CD4-positive, alpha-beta T cell treated with Interleukin-17A for 1 hour (primary cell): ENCODE results near the gene SNHG17.
"Not testable (repeated sequence)": the region's sequence is repeated elsewhere in the genome, so short reads cannot be mapped to it uniquely, and the experiment has no call there.

Experiments used
- DNase-seq: peaks from one replicate; pipeline ENCODE4 v3.0.0-alpha.2; 2020

SNHG17 gene

DNA sequence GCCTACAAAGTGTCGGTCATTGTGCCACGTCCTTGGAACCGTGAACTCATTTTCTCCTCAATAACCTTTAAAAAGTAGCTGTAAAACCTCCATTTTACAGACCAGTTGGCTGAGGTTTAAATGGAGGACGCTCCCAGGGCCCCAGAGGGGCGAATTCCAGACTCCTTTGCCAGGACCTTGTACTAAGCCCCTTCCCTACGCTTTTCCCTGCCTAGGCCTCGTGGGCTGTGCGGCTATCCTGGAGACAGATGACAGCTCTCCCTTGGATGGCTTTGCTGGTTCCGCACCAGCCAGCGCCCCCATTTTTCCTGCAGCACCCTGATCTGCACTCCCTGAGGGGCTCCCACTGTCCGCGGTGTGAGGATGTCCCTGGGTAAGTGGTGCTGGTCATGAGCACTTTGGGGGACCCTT, 12.1 kb upstream of the SNHG17 start:
- DNase-seq = no peak

DNA sequence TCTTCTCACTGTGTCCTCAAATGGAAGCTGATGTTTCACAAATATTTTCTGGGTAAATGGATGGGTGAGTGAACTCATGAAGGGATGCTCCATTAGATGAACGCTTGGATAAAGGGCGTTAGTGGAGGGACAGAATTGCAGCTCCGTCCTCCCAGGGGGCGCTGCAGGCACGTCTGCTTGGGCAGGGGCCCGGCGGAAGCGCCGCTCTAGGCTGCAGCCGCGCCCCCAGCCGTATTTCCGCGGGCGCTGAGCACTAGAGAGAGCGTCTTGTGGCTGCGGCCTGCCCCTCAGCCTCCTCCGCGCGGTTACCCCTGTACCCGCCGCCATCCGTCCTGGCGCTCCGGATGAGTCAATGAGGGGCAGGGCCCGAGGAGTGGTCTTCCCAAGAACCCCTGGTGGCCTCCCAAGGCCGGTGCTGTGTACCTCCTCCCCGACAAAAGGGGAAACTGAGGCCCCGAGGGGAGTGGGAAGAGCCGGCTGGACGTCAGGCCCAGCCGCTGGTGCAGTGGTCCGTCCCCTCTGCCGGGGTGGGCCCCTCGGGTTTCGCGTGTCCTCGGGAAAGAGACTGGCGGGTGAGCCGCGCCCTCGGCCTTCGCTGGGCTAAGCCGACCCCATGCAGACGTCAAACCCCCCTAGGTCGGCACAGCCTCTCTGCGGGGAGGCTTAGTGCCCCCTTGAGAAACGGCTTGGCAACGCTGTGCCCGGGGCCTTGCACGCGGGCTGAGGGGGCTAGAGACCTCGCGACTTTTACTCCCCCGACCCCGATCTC, 11.5 kb upstream of the SNHG17 start:
- DNase-seq = peak; percentile 92

DNA sequence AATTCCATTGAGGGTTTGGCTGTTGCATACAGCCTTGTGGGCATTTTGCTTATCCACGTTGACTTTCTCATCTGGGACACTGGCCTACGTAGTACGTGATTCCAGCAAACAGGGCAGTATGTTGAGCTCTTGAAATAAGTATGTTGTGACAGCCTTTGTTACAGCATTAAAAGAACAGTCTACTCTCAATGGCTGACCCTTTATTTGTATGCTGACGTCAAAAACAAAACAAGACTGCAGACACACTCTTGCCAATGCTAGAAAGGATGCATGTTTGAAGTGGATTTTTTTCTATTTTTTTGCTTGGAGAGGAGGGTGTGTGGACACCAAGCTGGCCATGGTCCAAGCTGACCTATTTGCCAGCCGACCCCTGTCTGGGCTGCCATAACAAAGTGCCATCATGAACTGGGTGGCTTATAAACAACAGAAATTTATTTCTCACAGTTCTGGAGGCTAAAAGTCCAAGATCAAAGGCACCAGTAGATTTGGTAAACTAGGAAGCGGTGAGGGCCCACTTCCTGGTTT, 10.8 kb upstream of the SNHG17 start:
- no peak for DNase-seq

DNA sequence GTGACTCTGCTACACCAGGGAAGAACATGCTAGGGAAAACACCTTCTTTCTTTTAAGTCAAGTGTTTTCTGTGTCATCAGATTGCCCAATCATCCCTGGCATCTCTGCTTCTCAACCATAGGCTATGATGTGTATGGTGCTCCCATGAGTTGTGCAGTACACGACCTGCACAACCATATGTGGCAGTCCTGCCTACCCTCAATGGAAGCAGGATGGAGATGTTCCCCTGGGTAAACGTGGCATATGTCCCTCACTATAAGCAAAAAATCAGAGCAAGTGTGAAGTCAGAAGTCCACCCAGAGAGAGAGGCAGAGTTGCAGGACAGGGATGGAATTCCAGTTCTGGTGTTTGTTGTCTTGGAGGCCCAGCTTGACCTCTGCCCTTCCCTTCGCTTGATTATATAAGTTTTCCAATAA, 10.3 kb upstream of the SNHG17 start:
- DNase-seq = no peak

DNA sequence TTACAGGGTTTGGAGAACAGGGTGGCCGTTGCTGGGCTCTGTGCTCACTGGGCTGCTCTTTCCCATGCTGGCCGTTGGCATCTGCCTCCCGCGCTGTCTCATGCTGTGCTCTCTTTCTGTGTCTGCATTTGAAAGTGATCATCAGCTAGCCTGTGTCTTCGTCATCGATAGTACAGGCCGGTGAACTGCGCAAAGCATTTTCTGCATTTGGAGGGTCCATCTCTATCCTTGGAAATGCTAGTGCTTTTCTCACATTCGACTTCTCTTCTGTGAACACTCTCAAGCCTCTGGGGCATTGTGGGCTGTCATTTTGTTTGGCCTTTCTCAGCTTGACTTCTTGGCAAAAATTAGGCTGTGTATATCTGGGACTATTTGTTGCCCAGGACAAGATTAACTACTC, 6.8 kb upstream of the SNHG17 start:
- DNase-seq = no peak

DNA sequence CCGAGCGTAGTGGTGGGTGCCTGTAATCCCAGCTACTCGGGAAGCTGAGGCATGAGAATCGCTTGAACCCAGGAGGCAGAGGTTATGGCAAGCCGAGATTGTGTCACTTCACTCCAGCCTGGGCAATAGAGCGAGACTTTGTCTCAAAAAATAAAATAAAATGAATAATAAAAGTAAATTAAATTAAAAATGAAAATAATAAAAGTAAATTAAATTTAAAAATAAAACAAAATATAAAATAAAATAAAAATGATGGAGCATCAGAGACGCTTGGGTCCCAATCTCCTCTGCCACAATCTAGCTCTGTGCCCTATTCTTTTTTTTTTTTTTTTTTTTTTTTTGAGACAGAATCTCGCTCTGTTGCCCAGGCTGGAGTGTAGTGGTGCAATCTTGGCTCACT, 6.0 kb upstream of the SNHG17 start:
- not testable (repeated sequence) for DNase-seq

DNA sequence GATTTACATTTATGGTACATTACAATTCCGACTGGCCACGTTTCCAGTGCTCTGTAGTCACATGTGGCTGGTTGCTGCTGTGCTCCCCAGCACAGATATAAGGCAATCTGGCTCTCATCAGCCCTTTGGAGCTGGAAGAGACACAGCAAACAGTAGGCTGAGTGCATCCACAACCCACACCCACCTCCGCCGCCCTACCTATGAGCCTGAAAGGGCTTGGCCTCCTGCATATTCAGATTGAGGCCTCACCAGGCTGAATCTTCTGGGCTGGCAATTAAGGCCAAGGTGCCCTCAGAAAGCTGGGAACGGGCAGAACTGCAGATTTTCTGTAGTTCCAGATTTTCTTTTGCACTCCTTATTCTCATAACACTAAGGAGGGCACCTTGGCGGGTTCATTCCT, 2.7 kb upstream of the SNHG17 start:
- no peak for DNase-seq

DNA sequence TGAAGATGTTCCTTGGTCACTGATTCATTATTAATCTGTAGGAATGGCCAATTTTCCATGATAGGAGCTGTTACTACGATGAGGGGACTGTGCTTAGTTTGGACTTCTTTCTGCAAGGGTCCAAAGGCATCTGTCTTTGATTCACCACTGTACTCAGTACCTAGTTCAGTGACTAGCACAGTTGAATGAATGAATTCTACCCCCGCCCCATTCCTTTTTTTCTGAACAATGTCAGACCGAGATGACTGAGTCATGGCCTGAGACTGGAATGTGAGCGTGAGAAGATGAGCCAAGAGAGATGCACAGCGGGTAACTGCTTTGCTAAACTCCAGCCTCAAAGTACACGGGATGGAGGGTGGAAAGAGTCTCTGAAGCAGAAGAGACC, 419 bp upstream of the SNHG17 start:
- no peak for DNase-seq

DNA sequence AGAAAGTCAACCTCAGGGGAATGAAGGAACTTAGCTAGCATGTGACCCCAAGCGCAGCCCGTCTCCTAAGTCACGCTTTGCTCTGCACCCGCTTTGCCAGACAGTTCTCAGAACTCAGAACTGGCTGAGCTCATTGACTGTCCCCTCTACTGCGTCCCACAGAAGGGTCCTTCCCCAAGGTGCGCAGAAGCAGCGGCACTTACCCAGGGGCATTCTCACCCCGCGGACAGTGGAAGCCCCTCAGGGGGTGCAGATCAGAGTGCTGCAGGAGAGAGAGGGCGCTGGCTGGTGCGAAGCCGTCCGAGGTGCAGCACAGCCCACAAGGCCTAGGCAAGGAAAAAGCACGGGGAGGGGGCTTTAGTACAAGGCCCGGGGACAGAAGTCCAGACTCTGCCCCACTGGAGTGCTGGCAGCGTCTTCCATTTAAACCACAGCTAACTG, 807 bp downstream of the SNHG17 start:
- DNase-seq = peak; percentile 31

DNA sequence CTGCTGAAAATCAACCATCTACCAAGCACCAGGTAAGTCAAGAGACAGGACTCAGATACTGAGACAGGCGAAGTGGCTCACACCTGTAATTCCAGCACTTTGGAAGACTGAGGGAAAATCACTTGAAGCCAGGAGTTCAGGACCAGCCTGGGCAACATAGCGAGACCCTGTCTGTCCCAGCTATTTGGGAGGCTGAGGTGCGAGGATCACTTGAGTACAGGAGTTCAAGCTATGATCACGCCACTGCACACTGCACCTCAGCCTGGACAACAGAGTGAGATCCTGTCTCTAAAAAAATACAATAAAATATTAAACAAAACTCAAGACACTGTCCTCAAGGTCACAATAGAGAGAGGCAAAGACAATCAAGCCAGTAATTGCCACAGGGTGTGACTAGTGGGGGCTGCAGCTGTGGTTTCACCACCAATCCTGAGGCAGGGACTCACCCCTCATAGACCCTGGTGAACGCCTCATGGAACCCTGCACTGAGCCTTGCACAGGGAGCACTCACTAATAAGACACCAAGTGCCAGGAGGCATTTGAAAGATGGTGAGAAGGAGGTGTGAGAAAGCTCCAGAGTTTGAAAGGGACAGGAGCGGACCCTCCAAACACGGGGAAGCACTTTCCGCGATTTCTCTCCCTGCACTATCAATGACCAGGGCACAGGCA, 1.7 kb downstream of the SNHG17 start:
- DNase-seq = no peak

DNA sequence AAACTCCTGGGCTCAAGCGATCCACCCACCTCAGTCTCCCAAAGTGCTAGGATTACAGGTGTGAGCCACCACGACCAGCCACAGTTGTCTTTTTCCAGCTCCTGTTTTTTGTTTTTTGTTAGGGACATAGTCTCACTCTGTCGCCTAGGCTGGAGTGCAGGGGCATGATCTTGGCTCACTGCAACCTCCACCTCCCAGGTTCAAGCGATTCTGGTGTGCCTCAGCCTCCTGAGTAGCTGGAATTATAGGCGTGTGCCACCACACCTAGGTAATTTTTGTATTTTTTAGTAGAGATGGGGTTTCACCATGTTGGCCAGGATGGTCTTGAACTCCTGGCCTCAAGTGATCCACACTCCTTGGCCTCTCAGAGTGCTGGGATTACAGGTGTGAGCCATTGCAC, 2.3 kb downstream of the SNHG17 start:
- not testable (repeated sequence) for DNase-seq

DNA sequence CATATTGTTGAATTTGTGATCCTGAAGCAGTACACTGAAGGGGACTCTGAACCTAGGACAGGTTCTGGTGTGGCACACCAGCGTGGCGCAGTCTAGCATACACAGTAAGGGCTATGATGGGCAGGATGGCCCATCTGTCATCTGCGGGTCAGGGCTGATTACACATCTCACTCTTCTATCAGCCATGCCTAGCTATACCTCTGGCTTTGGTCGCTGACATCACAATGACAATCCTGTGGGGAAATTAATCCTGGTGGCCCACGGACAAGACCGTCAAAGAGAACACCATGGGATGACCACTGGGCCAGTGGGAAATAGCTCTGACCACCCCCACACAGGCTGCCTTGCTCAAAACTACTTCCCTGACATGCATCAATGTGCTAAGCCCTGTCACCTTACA, 2.8 kb downstream of the SNHG17 start:
- DNase-seq = no peak

DNA sequence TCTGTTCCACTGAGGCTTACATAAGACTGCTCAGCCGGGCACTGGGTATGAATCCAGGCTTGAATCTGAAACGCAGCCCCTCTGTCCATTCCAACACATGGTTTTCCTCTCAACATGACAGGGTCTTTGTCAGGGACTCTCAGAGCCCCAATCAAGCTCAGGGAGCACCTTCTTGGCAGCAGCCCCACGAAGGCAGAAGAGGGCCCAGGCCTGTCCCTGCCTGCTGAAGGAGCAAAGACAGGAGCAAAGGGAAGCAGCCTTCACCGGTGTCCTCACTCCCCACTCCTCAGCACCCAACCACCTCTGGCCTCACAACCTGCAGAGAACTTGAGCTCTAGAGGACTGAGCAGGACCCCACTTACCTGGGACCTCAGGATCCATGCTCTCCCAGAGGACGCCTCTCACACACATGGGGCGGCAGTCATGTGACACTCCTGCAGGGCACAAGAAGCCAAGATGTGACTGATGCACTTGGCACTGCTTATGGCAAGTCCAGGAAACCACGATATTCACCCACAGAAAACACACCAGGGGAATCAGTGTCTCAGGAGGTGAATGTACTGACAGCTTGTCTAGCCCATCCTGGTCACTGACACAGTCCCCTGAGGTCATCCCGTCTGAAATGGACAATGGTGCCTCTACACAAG, 4.3 kb downstream of the SNHG17 start:
- no peak for DNase-seq

DNA sequence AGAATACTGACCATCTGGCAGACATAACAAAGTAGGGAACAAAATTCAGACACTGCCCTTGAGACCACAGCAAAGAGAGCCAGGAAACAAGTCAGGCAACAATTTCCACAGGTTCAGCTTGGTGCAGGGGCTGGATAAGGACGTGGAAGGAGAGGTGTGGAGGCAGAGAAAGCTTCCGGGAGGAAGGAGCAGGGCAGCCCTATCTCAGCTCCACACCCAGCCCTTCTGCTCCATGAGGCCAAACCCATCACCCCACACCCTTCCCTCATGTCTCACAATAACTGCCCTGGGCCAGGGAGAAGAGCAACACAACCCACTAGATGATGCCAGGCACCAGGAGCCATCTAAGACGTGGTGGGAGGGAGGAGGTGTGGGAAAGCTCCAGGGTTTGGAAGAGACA, 5.8 kb downstream of the SNHG17 start:
- DNase-seq = no peak

DNA sequence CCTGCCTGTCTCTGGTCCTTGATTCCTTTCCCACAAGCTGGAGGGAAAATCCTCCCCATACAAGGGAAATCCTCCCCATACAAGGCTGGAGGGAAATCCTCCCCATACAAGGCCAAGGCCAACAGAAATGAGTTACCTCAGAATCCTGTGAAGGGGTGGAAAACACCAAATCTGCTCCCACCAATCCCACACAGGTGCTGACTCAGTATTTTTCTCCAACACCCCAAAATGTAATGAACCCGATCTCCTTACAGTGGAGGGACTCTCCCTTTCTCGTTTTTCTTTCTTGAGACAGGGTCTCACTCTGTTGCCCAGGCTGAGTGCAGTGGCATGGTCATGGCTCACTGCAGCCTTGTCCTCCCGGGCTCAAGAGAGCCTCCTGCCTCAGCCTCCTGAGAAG, 6.3 kb downstream of the SNHG17 start:
- DNase-seq = no peak

DNA sequence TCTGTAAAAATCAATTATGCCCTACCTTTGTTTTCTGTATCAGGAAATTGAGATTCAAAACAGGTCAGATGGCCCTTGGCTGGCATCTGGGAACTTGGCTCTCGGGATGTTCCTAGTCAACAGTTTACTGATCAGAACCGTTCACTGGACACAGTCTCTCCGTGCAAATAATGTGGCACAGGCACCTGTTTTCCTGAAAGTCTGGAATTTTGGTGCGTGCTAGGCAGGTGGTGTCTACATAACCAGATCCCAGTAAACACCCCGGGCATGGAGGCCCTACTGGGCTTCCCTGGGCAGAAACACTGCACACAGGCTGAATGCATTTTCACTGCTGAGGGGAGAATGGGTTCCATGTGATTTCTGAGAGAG, 7.5 kb downstream of the SNHG17 start:
- DNase-seq = no peak

DNA sequence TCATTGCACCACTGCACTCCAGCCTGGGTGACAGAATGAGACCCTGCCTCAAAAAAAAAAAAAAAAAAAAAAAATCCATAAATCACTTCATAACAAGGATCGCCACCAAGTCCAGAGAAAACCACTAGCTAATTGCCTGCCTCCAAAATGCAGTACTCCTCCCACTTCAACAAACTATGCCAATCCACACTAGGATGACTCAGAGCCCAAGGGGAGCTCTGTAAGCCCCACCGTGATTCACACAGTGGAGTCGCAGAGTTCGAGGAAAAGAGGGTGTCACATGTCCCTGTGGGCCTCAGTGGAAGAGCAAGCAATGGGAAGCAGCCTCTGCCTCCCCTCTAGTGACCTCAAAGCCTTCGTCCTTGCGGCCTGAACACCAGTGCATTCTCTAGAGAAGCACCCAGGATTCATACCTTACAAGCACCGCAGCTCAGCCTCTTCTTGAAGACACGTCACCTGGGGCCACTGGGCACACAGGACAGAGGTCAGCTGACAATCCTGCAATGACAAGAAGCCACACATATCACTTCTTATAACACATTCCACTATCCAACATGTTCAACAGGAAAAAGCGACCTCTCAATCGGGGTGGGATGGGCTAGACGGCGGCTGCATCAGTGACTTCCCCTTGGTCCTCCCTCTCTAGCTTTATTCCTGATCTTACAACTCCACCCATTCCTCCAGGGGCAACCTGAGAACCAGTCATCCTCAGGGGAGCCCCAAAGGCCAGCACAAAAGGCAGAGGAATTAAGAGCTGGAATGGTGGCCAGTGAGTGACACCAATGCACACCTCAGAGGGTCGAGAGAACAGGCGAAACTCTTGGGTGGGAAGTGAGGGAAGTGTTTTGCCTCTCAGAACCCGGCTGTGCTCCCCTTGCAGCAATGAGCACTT, 8.9 kb downstream of the SNHG17 start:
- no peak for DNase-seq

DNA sequence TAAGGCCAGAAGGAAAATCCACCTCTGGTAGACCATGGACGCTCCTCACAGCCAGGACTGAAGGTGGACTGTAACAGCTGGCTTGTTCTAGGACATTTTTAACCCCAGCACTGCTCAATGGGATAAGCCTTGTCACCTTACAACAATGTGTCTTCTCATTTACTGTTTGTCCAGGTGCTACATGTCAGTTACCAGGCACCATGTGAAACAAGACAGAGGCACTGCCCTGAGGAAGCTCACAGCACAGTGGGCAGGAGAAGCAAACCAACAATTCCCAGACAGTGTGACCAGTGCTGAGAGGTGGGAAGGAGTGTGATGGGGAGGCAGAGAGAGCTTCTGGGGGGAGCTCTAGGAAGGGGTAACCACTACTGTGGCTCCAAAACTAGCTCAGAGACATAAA, 10.7 kb downstream of the SNHG17 start:
- DNase-seq = no peak

DNA sequence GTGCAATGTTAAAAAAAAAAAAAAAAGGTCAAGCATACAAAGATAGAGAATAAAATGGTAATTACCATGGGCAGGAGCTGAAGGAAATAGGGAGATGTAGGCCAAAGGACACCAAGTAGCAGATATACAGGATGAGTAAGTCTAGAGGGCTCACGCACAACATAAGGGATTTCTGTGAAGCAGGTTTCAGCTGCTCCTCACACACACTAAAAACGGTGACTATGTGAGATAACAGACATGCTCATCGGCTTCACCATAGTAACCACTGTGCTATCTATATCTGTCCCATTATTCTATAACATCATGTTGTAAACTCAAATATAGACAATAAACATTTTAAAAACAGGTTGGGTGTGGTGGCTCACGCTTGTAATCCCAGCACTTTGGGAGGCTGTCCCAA, 11.6 kb downstream of the SNHG17 start:
- no peak for DNase-seq

DNA sequence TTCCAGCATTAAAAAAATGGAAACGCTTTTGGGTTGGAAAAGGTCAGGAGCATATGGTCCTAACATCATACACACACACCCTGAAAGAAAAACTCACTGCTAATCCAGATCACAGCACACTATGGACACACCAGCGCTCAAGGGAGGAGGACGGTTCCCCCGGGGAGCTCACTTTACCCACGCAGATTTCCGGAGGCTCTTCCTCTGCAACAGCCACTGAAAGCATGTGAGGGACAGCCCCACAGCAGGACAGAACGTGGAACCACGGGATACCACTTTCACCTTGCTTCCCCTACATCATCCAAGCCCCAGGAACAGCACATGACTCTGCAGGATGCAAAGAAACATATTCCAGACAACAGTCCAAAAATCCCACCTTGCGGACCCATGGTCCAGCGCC, 13.2 kb downstream of the SNHG17 start:
- DNase-seq = no peak

DNA sequence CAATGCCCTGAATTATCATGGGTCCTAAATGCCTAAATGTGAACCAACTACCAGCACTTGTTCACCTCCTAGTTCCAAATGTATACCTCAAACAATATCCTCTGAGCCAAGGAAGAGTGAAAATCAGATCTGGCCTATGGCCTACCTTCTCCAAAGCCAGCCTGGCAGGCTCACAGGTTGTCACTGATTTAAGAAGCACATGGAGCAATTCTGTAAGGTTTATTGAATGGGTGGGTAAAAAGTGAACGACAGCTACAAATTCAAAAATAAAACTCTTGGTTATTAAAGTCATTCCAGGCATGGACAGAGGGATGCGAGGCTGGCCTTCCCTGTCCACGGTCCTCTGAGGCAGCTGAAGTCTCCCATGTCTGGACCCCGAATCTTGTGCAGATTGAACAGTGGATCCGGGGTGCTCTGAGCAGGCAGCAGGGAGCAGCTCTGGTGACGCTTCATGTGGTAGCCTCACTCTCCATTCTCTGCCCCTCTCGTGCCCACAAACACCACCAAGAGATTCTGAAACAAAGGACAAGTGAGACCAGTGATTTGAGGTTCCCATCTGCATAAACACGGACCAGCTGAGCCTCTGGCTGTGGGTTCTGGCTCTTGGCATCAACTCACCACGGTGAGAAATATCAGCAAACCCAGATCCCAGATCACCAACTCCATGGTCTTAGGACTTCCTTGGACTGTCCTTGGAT, 14.6 kb downstream of the SNHG17 start:
- no peak for DNase-seq

DNA sequence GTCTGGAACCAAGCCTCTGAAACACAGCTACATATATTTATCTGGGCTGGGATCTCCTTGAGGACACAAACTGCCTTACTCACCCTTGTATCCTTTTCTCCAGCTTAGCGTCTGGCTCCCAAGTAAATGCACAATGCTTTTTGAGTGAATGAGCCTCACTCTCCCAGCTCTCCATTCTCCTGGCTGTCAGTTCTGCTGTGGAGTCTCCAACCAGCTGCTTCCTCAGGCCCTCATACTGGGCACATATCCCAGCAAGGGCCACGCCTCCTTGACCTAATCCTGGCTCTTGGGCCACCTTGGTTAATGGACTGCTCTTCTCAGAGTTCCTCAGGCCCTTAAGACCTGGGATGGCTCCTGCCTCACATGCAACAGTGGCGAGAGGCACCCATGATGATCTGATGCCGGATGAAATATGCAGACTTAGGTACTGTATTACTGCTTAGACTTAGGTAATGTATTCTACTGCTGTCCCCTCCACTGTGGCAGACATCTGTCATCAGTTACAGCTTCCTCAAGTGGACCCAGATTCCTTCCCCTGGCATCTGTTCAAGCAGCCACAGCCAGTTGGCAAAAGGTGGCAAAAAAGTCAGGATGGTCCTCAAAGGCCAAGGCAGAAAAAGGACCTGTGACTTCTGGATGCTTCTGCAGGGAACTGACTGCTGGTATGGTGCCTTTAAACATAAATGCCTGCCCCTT, 16.5 kb downstream of the SNHG17 start:
- no peak for DNase-seq
